GOT3 (cell line): Measurements from ENCODE around the gene BBIP1.
"Not testable (repeated sequence)": the region's sequence is repeated elsewhere in the genome, so short reads cannot be mapped to it uniquely, and the experiment has no call there.

Experiments used
- DNase-seq: peaks from one replicate; lab custom pipeline; 2025; ENCODE audit warnings: mixed read lengths; lab: John Stamatoyannopoulos, UW

Gene BBIP1

GRCh38 chr10:110919971-110920881 lies 1.2 kb upstream of the BBIP1 start:
- DNase-seq: no peak

GRCh38 chr10:110919349-110919931 lies 460 bp upstream of the BBIP1 start, which contains the start of gene SHOC2:
TSS of gene SHOC2 (plus strand) at chr10:110919604. CDS start at chr10:110964359, 44,755 bp downstream.
- DNase-seq: peak; percentile 65

- no peak for DNase-seq
Measured at GRCh38 chr10:110918269-110918642, 724 bp downstream of the BBIP1 start.

GRCh38 chr10:110916554-110917346 lies 2.2 kb downstream of the BBIP1 start:
- no peak for DNase-seq

GRCh38 chr10:110915600-110915999 lies 3.4 kb downstream of the BBIP1 start:
- DNase-seq: not testable (repeated sequence)

- DNase-seq: no peak
Measured at GRCh38 chr10:110915035-110915434, 3.9 kb downstream of the BBIP1 start.

GRCh38 chr10:110914431-110914830 lies 4.5 kb downstream of the BBIP1 start:
- no peak for DNase-seq

GRCh38 chr10:110912374-110912773 lies 6.6 kb downstream of the BBIP1 start:
- DNase-seq: no peak

- no peak for DNase-seq
Measured at GRCh38 chr10:110910138-110910537, 8.8 kb downstream of the BBIP1 start.

GRCh38 chr10:110903280-110904278 lies 15.4 kb downstream of the BBIP1 start:
- no peak for DNase-seq

- DNase-seq: no peak
Measured at GRCh38 chr10:110901954-110902819, 16.8 kb downstream of the BBIP1 start.

- no peak for DNase-seq
Measured at GRCh38 chr10:110900983-110901382, 18.0 kb downstream of the BBIP1 start.

GRCh38 chr10:110898391-110898790 lies 20.6 kb downstream of the BBIP1 start:
- no peak for DNase-seq

- DNase-seq: no peak
Measured at GRCh38 chr10:110897184-110897583, 21.8 kb downstream of the BBIP1 start.

- DNase-seq: no peak
Measured at GRCh38 chr10:110893559-110894179, 25.3 kb downstream of the BBIP1 start.

- DNase-seq: no peak
Measured at GRCh38 chr10:110892602-110893288, 26.2 kb downstream of the BBIP1 start.

- no peak for DNase-seq
Measured at GRCh38 chr10:110887560-110887959, 31.4 kb downstream of the BBIP1 start.

- no peak for DNase-seq
Measured at GRCh38 chr10:110885932-110886674, 32.9 kb downstream of the BBIP1 start.
